T follicular helper cell (primary cell): ENCODE data around the gene SF1.
A peak's percentile ranks its signal among the peaks of the same experiment; 100 is the strongest.

Source experiments
- DNase-seq: peaks from one replicate; pipeline ENCODE4 v3.0.0-alpha.2; 2020; ENCODE audit warnings: low read depth

Gene SF1

GRCh38 chr11:64777449-64778222, 706 bp downstream of the SF1 start:
- DNase-seq, result peak; percentile 74

DNA sequence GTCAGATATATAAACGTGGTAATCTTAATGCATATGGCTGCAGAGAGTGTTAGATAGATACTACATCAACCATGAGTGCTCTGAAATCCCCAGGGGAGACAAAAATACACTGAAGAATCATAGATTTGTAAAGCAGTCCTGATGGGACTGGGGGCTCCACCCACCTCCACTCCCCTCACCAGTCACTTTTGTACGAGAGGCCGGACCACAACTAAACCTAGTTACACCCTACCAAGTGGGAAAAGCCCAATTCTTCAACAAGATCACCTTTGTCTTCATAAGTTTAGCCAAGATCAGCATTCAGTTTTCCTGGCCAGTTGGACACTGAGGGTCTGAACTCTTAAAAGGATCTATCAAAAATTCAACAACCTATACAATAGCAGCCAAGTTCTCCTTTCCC, 1.5 kb downstream of the SF1 start:
- no peak for DNase-seq

DNA sequence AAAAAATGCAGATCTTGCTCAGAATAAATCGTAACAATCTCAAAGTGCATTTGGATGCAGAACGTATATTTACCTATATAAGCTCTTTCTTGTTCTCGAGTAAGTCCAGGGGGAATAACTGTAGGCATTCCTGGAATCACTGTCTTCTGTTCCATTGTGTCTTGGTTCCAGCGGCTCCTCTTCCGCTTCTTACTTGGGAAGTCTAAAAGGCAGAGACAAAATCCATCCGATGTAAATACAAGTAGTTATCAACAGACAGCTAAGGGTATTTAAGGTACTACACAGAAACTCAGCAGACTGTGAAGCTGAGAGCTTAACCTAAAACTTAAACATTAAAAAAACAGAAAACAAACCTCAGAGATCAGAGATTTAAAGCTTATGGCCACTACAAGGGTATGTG, 1.9 kb downstream of the SF1 start:
- no peak for DNase-seq

- no peak for DNase-seq
Observed at GRCh38 chr11:64774144-64774543, 4.2 kb downstream of the SF1 start.

DNA sequence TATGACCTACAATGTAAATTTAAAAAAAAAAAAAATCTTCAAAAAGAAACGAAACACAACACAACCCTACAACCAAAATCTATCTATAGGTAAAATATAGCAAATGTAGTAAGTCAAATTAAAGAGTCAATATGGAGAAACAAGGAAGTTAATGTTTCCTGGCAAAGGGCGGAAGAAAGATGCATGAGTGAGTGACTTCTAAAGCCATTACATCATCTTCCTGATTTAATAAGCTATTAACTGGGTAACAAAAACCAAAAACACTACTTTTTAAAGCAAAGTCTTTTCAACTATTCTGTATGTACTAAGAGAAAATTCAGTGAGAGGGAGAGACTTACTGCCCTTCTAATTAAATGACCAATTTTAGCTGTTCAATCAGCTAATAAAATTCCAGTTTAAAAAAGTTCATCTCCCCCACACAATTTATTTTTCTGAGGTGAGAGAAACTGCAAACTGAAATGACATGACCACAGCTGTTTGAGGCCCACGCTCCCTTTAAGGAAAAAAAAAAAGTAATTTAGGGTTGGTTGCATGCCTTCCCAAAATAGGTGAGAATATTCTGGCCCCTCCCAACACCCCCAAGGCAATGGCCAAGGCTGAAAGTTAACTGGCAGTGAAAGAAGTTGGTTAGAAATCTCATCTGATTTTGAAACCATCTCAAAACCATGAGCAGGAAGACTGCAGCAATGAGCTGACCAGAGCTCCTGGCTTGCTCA, 5.9 kb downstream of the SF1 start:
- DNase-seq, result no peak

DNA sequence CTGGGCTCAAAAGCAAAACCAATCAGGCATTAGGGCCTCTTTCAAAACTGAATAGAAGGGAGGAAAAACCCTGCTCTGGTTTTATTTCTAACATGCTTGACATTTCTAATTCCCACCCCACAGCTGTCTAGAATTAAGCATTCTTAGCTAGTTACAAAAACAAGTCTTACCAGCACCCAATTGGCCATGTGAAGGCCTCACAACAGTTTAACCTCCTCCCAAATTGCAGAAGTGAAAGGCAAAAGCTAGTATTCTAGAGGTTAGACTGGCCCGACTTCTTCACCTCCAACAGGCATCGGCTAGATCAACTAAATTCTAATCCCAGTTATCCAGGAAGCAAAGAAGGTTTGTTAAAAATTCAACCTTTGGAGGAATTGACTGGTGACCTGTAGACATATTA, 6.5 kb downstream of the SF1 start:
- no peak for DNase-seq

DNA sequence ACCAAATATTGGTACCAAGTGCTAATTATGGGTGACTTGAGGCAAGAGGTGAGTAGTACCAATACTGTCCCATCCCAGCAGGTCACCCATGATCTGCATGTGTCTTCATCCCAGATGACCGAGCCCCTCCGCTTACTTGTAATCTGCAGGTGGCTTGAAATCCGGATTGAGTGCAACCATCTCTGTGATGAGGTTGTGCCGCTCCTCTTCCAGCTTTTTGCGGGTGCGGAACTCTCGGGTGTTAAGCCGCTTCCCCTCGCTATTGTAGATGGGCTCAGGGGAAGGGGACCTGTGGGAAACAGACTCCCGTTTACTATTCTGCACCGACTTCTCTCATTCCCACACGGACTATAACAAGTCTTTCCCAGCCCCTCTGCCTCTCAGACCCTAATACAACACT, 8.2 kb downstream of the SF1 start:
- no peak for DNase-seq

DNA sequence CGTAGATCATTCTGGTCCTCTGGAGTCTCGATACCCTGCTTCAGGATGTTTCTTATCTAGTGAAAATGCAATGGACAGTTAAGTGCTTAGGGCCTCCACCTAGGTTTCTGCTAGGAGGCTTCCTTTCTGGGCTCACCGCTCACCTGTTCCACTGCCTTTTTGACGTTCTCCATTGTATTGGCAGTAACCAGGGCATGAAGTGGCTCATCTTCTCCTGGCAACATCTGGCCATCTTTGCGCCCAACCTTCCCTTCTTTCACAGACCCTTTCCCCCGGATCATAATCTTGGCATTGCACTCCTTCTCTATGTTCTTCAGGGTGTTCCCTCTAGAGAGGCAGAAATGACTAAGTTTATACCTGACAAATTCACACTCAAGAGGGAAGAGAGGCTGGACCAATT, 9.1 kb downstream of the SF1 start:
- DNase-seq, result no peak

- DNase-seq, result no peak
Observed at GRCh38 chr11:64768300-64768694, 10.0 kb downstream of the SF1 start.

DNA sequence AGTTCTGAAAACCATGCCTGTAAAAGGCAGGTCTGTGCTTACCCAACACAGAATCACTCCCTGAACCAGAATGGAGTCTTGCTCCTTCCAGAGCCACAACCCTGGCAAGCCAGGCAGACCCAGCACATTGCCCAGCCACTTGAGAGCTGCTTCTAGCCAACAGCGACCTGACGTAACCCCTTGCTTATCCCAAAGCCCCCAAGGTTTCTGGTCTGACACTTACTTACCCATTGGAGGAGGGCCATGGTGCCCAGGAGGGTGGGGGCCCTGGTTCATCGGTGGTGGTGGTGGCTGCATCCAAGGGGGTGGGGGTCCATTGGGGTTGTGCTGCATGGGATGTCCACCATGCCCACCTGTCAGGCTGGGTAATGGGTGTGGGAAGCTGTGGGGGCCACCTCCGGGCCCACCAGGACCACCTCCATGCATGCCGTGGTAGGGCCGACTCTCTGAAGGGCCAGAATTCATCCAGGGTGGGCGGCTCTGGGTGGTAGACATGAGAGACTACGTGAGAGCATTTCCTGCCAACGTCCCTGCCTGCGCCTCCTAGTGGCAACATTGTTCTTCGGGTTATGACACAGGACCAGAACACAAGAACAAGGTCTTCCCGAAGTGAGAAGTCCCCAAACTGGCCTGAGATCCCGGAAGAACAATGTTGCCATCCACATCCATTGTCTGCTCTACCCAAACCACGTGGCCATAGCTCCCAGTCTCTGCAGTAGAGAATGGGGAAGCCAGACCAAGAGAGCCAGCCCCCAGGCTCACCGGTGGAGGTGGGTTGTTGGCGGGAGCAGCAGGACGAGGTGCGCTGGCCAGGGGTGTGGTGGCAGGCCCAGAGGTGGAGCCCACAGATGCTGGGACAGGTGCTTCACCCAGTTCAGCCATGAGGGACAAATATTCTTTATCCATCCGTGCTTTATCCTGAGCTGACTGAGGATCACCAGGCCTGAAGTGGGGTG, 10.7 kb downstream of the SF1 start:
- DNase-seq, result peak; percentile 73

GRCh38 chr11:64766881-64767280, 11.5 kb downstream of the SF1 start:
- no peak for DNase-seq

DNA sequence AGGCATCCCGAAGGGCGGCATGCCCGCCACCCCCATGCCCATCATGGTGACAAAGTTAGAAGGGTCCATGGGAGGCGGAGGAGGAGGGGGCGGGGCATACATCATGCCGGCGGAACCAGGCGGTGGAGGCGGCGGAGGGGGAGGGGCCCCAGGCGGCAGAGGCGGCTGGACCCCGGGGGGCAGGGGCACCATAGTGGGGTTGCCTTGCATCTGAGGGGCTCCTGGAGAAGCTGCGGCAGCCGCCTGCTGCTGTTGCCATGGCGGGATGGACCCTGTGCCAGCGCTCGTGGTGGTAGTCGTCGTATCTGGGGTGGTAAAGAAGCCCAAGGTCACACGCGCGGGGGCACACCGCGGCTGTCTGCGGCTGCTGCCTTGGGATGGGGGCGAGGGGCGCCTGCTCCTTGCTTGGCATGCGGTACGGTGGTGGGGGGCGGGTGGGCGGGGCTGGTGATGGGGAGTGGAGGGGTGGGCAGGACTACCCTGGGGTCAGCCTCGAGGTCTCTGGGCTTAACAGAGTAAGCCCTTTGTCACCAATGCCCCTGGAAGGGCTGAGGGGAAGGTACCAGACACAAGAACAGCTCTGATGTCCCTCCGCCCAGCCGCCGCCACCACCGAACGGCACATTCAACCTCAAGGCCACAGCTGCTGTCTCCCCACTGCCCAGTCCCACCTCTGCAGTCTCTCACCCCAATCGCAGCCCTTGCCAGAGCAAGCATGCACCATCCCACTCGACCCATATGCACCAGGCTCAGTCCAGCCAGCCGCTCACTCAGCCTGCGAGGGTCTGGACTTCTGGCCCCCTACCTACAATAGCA, 12.3 kb downstream of the SF1 start:
- no peak for DNase-seq

DNA sequence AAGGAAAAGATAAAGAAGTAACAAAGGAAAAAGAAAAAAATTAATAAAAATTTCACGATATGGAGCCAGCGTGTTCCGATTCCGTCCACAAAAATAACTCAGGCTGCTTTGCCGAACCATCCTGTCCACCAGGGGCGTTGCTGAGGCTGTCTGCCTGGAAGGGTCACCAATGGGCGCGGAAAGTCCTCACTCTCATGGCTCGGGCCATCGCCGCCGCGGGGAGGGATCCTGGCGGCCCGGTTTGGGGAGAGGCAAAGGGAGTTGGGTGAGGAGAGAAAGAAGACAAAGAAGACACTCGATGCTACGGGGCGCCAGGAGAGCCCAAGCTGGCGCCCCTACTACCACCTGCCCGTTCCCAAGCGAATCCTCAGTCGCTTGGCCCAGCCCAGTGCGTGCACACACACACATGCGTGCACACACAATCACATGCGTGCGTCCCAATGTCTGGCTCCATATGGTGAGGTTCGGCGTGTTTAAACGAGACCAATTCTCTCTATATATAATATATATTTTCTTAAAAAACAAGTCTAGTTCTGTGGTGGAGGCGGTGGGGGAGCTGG, 13.0 kb downstream of the SF1 start:
- DNase-seq, result no peak

DNA sequence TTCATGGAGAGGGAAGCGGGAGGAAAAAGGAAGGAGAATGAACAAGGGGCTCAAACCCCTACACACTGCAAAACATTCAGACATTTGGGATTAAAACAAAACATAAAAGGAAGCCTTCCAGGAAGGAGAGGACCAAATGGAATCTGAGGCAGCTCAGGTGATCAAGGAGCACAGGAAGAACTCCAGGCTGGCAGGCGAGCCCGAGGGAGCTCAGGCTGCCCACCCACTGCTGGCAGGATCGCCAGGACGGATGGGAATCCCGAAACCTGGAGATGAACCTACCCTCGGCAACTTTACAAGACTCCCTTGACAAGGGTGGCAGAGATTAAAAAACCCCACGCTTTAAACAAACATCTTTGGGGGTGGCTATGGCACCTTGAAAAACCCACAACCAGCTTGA, 13.6 kb downstream of the SF1 start:
- DNase-seq, result no peak

GRCh38 chr11:64764040-64764611, 14.2 kb downstream of the SF1 start:
- no peak for DNase-seq

DNA sequence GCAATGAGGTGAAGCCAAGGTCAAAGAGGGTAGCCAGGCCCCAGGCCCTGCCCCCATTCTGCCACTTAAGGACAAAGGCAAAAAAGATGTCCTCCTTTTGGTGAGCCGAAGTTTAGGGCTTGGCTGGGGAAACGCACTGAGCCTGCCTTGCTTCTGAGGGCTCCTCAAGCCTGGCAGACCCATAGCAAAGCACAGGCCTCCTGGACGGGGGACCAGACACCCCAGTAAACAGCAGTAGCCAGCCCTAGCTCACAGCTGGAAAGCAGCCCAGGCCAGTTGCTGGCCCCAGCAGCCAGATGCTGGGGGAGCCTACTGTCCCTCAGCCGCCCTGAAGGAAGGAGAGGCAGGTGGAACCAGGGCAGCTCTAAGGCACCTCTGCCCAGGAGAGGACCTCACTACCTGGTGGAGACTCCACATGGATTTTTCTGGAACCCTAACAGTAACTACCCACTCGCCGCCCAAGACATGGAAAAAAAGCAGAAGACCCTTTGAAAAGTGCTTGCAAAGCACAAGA, 14.8 kb downstream of the SF1 start:
- no peak for DNase-seq

DNA sequence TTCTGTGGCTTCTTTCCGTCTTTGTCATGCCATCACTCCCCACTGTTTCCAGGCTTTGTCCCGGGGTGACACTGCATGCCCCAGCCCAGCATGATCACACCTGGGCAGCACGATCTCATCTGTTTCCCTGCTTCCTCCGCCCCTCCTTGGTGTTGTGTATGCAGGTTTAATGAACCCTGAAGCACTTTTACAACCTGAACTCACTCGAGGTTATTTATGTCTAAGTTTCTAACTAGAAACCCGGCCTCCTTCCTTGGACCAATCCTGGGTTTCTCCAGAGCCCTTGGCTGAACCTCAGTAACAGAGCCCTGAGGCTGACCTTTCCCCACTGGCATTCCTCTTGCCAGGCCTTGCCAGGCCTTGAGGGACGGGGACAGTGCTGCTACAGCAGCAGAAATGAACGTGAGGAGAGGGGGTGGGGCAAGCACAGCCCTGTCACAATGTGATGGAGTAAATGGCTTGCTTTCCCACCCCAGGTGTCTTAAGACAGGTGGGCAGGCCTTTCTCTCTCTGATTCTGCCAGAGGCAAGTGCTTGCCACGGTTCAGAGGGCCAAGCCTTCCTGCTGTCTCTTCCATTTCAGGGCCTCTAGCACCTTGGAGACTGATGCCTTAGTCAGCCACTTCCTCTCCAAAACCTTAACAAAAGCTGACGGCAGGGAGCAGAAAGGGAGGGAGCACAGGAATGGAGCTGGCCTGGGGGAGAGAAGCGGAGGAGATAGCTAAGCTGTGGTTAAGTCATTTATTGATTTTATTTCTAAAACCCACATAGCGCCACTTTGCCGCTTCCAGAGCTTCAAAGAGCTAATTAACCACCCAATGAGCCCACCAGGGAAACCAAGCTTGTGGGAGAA, 15.4 kb downstream of the SF1 start:
- DNase-seq, result no peak

- DNase-seq, result no peak
Observed at GRCh38 chr11:64762277-64762673, 16.1 kb downstream of the SF1 start.

GRCh38 chr11:64760759-64761420, 17.5 kb downstream of the SF1 start:
- no peak for DNase-seq
